HL-60 (cell line): Measurements from ENCODE around the gene KPTN.

Source experiments
- GABPA ChIP-seq: IDR thresholded peaks from 2 replicates; pipeline ENCODE4 v1.6.1; 2012; ENCODE audit warnings: low read depth
- POLR2AphosphoS5 ChIP-seq: IDR thresholded peaks from 2 replicates; pipeline ENCODE4 v1.6.1; 2012; ENCODE audit warnings: low read depth
- SPI1 ChIP-seq: IDR thresholded peaks from 2 replicates; pipeline ENCODE4 v1.6.1; 2012; ENCODE audit warnings: low read depth, mild to moderate bottlenecking, borderline replicate concordance
- TF ChIP-seq, protein P1 (sequence below): IDR thresholded peaks from one replicate; pipeline ENCODE4 v1.5.1; 2011; ENCODE audit warnings: low read length, control low read depth, inconsistent platforms; ENCODE audit not compliant: insufficient read depth
- TF ChIP-seq, protein P2 (sequence below): IDR thresholded peaks from 2 replicates; pipeline ENCODE4 v1.6.1; 2012; ENCODE audit warnings: low read depth; ENCODE audit not compliant: insufficient replicate concordance

DNA sequence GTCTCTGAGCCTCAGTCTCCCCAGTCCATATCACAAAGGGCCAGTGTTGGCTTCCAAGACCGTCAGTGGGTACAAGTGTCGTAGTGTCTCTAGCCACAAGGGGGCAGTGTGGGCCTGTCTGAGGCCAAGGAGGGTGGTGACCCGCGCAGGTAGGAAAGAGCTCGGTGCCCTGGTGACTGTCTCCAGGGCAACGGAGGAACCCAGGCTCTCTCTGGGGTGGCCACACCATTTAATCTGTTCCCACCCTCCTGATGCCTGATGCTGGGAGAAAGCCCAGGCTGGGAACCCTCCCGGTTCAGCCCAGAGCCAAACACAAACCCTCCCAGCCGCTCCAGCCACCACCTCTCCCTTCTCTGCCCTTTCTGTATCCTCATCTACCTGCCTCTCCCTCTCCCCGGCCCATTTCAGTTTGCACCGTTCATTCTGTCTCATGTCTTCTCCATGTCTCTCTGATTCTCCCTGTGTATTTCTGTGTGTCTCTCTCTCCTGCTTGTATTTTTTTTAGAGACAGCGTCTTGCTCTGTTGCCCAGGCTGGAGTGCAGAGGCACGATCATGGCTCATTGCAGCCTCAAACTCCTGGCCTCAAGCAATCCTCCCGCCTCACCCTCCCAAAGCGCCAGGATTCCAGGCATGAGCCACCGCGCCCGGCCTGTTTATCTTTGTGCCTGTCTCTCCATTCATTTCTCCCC, 47.2 kb downstream of the KPTN start:
- TF ChIP-seq, protein P1, sequence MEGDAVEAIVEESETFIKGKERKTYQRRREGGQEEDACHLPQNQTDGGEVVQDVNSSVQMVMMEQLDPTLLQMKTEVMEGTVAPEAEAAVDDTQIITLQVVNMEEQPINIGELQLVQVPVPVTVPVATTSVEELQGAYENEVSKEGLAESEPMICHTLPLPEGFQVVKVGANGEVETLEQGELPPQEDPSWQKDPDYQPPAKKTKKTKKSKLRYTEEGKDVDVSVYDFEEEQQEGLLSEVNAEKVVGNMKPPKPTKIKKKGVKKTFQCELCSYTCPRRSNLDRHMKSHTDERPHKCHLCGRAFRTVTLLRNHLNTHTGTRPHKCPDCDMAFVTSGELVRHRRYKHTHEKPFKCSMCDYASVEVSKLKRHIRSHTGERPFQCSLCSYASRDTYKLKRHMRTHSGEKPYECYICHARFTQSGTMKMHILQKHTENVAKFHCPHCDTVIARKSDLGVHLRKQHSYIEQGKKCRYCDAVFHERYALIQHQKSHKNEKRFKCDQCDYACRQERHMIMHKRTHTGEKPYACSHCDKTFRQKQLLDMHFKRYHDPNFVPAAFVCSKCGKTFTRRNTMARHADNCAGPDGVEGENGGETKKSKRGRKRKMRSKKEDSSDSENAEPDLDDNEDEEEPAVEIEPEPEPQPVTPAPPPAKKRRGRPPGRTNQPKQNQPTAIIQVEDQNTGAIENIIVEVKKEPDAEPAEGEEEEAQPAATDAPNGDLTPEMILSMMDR, result peak; percentile 66
- TF ChIP-seq POLR2AphosphoS5 (no peak), GABPA (no peak), SPI1 (no peak)
- TF ChIP-seq, protein P2, sequence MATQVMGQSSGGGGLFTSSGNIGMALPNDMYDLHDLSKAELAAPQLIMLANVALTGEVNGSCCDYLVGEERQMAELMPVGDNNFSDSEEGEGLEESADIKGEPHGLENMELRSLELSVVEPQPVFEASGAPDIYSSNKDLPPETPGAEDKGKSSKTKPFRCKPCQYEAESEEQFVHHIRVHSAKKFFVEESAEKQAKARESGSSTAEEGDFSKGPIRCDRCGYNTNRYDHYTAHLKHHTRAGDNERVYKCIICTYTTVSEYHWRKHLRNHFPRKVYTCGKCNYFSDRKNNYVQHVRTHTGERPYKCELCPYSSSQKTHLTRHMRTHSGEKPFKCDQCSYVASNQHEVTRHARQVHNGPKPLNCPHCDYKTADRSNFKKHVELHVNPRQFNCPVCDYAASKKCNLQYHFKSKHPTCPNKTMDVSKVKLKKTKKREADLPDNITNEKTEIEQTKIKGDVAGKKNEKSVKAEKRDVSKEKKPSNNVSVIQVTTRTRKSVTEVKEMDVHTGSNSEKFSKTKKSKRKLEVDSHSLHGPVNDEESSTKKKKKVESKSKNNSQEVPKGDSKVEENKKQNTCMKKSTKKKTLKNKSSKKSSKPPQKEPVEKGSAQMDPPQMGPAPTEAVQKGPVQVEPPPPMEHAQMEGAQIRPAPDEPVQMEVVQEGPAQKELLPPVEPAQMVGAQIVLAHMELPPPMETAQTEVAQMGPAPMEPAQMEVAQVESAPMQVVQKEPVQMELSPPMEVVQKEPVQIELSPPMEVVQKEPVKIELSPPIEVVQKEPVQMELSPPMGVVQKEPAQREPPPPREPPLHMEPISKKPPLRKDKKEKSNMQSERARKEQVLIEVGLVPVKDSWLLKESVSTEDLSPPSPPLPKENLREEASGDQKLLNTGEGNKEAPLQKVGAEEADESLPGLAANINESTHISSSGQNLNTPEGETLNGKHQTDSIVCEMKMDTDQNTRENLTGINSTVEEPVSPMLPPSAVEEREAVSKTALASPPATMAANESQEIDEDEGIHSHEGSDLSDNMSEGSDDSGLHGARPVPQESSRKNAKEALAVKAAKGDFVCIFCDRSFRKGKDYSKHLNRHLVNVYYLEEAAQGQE, result no peak
